GM19452 (cell line): ENCODE results near the gene SHE.

Experiments used
- ATAC-seq: cut with Tn5 transposase; IDR thresholded peaks from one replicate; pipeline ENCODE4 v1.9.1; 2021; ENCODE audit not compliant: unreplicated experiment

Gene SHE

GRCh38 chr1:154481053-154481452, 21.2 kb downstream of the SHE start:
- no peak for ATAC-seq

GRCh38 chr1:154479764-154480421, 22.3 kb downstream of the SHE start:
- no peak for ATAC-seq

GRCh38 chr1:154478639-154479038, 23.6 kb downstream of the SHE start:
- ATAC-seq: no peak

GRCh38 chr1:154478013-154478412, 24.2 kb downstream of the SHE start:
- no peak for ATAC-seq

- no peak for ATAC-seq
Measured at GRCh38 chr1:154476791-154477190, 25.4 kb downstream of the SHE start.

- no peak for ATAC-seq
Measured at GRCh38 chr1:154474802-154475201, 27.4 kb downstream of the SHE start.

- no peak for ATAC-seq
Measured at GRCh38 chr1:154471304-154471703, 30.9 kb downstream of the SHE start.

GRCh38 chr1:154469844-154470560, 32.2 kb downstream of the SHE start:
- no peak for ATAC-seq

- no peak for ATAC-seq
Measured at GRCh38 chr1:154468535-154469250, 33.5 kb downstream of the SHE start.

GRCh38 chr1:154467434-154468102, 34.6 kb downstream of the SHE start:
- ATAC-seq: no peak

- ATAC-seq: no peak
Measured at GRCh38 chr1:154466921-154467417, 35.2 kb downstream of the SHE start.

- ATAC-seq: no peak
Measured at GRCh38 chr1:154466206-154466605, 36.0 kb downstream of the SHE start.

- ATAC-seq: no peak
Measured at GRCh38 chr1:154465621-154466195, 36.5 kb downstream of the SHE start.

- ATAC-seq: no peak
Measured at GRCh38 chr1:154463512-154463990, 38.7 kb downstream of the SHE start.

- ATAC-seq: no peak
Measured at GRCh38 chr1:154460695-154461260, 41.4 kb downstream of the SHE start.

GRCh38 chr1:154459080-154459479, 43.1 kb downstream of the SHE start:
- no peak for ATAC-seq

- ATAC-seq: no peak
Measured at GRCh38 chr1:154456631-154457030, 45.6 kb downstream of the SHE start.

- ATAC-seq: no peak
Measured at GRCh38 chr1:154454386-154455120, 47.7 kb downstream of the SHE start.

GRCh38 chr1:154453574-154454352, 48.4 kb downstream of the SHE start:
- no peak for ATAC-seq
